Measurements from ENCODE around the gene PDE6B. TPM values are rescaled to one million over a fixed set of nuclear protein-coding genes. Genes with fewer than 3 reads are reported as not detected.

Gene PDE6B
- total and polyA plus RNA-seq, 2 experiments from 2014 or later = 17.3 to 26.1 TPM

GRCh38 chr4:581181-581580 is 44.2 kb upstream of the PDE6B start:
- H3K9me3 ChIP-seq (ENCODE audit: low read depth) = no peaks in the 10 kb centered on the region
- H3K27me3 ChIP-seq = peaks cover 52% of the 10 kb centered on the region
- no peak overlapping the region for H3K27ac ChIP-seq
- no peak for DNase-seq (ENCODE audit: low spot score)
- no peaks in the 10 kb centered on the region for H3K36me3 ChIP-seq (replicated peaks; ENCODE audit: insufficient read depth, low read depth)
- H3K9me2 ChIP-seq (replicated peaks; ENCODE audit: insufficient read depth) = no peaks in the 10 kb centered on the region
- no peak overlapping the region for H3K4me2 ChIP-seq
- H2AFZ ChIP-seq = no peak overlapping the region
- no peaks in the 10 kb centered on the region for H4K20me1 ChIP-seq (ENCODE audit: insufficient read depth, poor library complexity, severe bottlenecking)
- H3K4me3 ChIP-seq = no peak overlapping the region
- WGBS (ENCODE audit: low lambda C conversion rate, missing lambda C conversion rate) = 61% methylated on average over 6 of the region's 6 CpGs
- H3K79me2 ChIP-seq = no peaks in the 10 kb centered on the region
- no peaks in the 10 kb centered on the region for H3K4me1 ChIP-seq (ENCODE audit: insufficient read depth)
- TF ChIP-seq CTCF (IDR thresholded peaks at IDR 0.05; ENCODE audit: poor library complexity) (no peak), EZH2 (IDR thresholded peaks at IDR 0.05; ENCODE audit: borderline replicate concordance) (no peak)

- Histone ChIP-seq H4K20me1 (ENCODE audit: insufficient read depth, poor library complexity, severe bottlenecking) (no peaks in the 10 kb centered on the region), H3K4me2 (no peak overlapping the region), H3K9me2 (replicated peaks; ENCODE audit: insufficient read depth) (no peaks in the 10 kb centered on the region), H3K9me3 (ENCODE audit: low read depth) (no peaks in the 10 kb centered on the region), H3K79me2 (no peaks in the 10 kb centered on the region), H3K4me3 (no peak overlapping the region), H3K27ac (no peak overlapping the region), H3K4me1 (ENCODE audit: insufficient read depth) (no peaks in the 10 kb centered on the region), H2AFZ (no peak overlapping the region), H3K36me3 (replicated peaks; ENCODE audit: insufficient read depth, low read depth) (no peaks in the 10 kb centered on the region), H3K27me3 (peaks cover 49% of the 10 kb centered on the region)
- WGBS (ENCODE audit: low lambda C conversion rate, missing lambda C conversion rate) = 73% methylated on average over 9 of the region's 9 CpGs
- DNase-seq (ENCODE audit: low spot score) = no peak
- no peak for TF ChIP-seq EZH2phosphoT487 (IDR thresholded peaks at IDR 0.05; ENCODE audit: low read depth, severe bottlenecking, unreplicated experiment)
- TF ChIP-seq EZH2 (IDR thresholded peaks at IDR 0.05; ENCODE audit: borderline replicate concordance) = no peak
- TF ChIP-seq CTCF (IDR thresholded peaks at IDR 0.05; ENCODE audit: poor library complexity) = no peak
These were observed 43.5 kb upstream of the PDE6B start for GRCh38 chr4:581753-582361.

- no peaks in the 10 kb centered on the region for H3K9me3 ChIP-seq (ENCODE audit: low read depth)
- H3K27me3 ChIP-seq = peaks cover 30% of the 10 kb centered on the region
- H3K4me3 ChIP-seq = no peak overlapping the region
- no peak overlapping the region for H3K4me2 ChIP-seq
- WGBS (ENCODE audit: low lambda C conversion rate, missing lambda C conversion rate) = 87% methylated on average over 2 of the region's 2 CpGs
- H3K4me1 ChIP-seq (ENCODE audit: insufficient read depth) = no peaks in the 10 kb centered on the region
- H4K20me1 ChIP-seq (ENCODE audit: insufficient read depth, poor library complexity, severe bottlenecking) = no peaks in the 10 kb centered on the region
- TF ChIP-seq CTCF (IDR thresholded peaks at IDR 0.05; ENCODE audit: poor library complexity) = no peak
- no peaks in the 10 kb centered on the region for H3K36me3 ChIP-seq (replicated peaks; ENCODE audit: insufficient read depth, low read depth)
- H3K27ac ChIP-seq = no peak overlapping the region
- H2AFZ ChIP-seq = no peak overlapping the region
- H3K9me2 ChIP-seq (replicated peaks; ENCODE audit: insufficient read depth) = no peaks in the 10 kb centered on the region
- no peak for DNase-seq (ENCODE audit: low spot score)
- H3K79me2 ChIP-seq = no peaks in the 10 kb centered on the region
These were observed 41.6 kb upstream of the PDE6B start for GRCh38 chr4:583820-584219.
